ENCODE measurements around the gene SPRR3.

SPRR3 gene

DNA sequence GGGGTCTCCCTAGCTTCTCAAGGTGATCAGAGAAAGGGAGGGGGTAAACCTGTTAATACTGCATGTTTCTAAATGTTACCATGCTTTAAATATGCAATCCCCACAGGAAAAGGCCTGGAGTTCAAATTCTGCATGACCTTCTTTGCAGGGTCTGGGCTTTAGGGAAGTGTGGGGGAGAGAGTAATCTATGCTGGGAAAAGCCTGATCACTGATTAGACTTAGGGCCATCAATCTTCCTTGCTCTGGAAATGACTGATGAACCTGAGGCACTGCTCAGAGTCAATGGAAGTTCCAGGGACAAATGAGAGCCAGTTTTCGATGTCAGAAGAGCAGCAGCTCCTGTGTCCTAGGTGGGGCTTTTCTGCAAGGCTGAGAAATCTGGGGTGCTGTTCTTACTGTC is 20.9 kb upstream of the SPRR3 start:
- H3K4me3 ChIP-seq (ENCODE audit: low read depth, low read length): no peak overlapping the region
- no peak for TF ChIP-seq CTCF (IDR thresholded peaks at IDR 0.05; ENCODE audit: low read depth, low read length, missing control alignments)
- in situ Hi-C loops (cut with HindIII; ENCODE audit: low sequenced_read_pairs): no loop called here
- DNase-seq (ENCODE audit: low read depth): no peak

DNA sequence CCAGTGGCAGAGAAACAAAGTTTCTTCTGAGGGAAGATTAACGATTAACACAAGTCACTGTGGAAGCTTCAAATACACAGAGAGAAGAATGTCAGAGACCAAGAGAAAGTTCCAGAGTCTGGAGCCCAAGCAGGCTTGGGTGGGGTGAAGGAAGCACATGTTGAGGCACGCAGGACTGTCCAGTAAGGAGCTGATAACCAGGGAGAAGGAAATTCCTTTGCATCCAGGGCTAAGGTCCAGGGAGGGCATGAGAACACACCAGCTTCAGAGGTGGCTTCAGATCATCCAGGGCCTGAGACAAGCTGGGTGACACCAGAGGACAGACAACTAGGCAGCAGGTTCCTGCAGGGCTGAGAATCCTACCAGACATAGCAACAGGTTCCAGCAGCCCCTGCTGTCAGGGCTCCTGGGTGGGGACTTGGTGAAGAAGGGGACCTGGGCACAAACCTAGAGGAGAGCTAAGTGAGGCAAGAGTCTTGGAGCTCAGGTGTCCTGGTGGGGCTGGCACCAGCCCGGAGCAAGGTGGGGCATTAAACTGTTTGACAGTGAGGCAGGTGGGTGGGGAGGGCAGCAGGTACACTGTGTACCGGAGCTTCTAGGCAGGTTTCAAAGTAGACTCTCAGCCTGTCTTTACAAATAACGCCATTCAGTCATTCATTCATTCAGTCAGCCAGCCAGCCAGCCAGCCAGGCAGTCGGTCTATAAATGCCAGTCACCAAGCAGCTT is 20.2 kb upstream of the SPRR3 start:
- in situ Hi-C loops (cut with HindIII; ENCODE audit: low sequenced_read_pairs): no loop called here
- TF ChIP-seq CTCF (IDR thresholded peaks at IDR 0.05; ENCODE audit: low read depth, low read length, missing control alignments): no peak
- DNase-seq (ENCODE audit: low read depth): no peak
- no peak overlapping the region for H3K4me3 ChIP-seq (ENCODE audit: low read depth, low read length)

DNA sequence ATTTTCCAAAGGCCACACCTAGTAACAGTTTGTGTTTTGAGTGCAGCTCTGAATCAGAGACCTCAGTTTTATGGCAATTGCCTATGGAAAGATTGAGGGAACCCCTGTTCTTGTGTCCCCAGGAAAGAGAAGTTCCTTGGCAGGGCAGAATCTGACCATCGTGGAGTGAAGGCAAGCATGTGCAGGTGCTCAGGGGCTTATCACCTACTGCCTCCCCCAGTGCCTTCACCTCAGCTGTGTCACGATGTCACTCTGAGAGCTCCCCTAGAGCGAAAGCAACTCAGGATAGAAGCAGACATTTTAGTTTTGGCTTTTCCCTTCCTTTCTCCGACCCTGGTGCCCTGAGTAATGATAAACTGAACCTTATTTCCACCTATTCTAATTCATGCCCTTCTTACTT is 19.5 kb upstream of the SPRR3 start:
- DNase-seq (ENCODE audit: low read depth): no peak
- no peak overlapping the region for H3K4me3 ChIP-seq (ENCODE audit: low read depth, low read length)
- in situ Hi-C loops (cut with HindIII; ENCODE audit: low sequenced_read_pairs): no loop called here
- no peak for TF ChIP-seq CTCF (IDR thresholded peaks at IDR 0.05; ENCODE audit: low read depth, low read length, missing control alignments)

- no peak for DNase-seq (ENCODE audit: low read depth)
- TF ChIP-seq CTCF (IDR thresholded peaks at IDR 0.05; ENCODE audit: low read depth, low read length, missing control alignments): no peak
- H3K4me3 ChIP-seq (ENCODE audit: low read depth, low read length): no peak overlapping the region
- in situ Hi-C loops (cut with HindIII; ENCODE audit: low sequenced_read_pairs): no loop called here
These were observed 18.3 kb upstream of the SPRR3 start for GRCh38 chr1:152983234-152983633.

DNA sequence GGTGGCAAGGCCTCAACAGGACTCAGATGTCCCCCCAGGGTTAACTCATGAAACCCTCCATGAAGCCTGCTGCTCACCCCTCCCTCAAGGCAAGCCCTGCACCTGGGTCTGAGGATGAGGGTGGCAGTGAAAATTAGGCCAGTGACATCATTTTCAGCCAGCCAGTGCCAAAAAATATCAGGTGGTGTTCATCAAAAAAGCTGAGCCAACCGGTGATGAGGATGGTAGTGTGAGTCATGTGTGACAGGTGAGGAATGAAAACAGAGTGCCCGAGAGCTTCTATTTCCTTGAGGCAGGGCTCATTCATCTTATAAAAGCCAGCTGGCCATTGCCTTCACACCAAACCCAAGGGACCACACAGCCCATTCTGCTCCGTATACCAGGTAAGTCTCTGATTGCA is 17.8 kb upstream of the SPRR3 start, which contains the start of gene SPRR1A:
Gene SPRR1A, plus strand, starts transcription at position 339 of the 400 bp plus-strand sequence. CDS start 1,150 bp downstream, outside the sequence.
- no peak for TF ChIP-seq CTCF (IDR thresholded peaks at IDR 0.05; ENCODE audit: low read depth, low read length, missing control alignments)
- in situ Hi-C loops (cut with HindIII; ENCODE audit: low sequenced_read_pairs): no loop called here
- H3K4me3 ChIP-seq (ENCODE audit: low read depth, low read length): no peak within 1 kb of the TSS
- DNase-seq (ENCODE audit: low read depth): no peak

DNA sequence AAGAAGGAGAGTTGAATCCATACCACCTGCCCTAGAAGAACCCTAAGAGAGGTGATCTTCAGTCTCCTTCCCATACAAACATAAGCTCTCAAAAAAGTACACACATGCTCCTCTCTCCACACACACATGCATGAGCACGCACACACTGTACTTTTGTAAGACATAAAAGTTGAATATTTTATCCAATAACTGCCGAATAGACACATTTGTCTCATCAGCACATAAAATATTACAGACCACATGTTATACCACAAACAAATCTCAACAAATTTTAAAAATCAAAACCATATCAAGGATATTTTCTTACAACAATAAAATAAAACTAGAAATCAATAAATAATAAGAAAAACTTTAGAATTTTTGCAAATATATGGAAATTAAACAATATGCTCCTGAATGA is 15.0 kb upstream of the SPRR3 start:
- DNase-seq (ENCODE audit: low read depth): no peak
- no peak overlapping the region for H3K4me3 ChIP-seq (ENCODE audit: low read depth, low read length)
- in situ Hi-C loops (cut with HindIII; ENCODE audit: low sequenced_read_pairs): no loop called here
- no peak for TF ChIP-seq CTCF (IDR thresholded peaks at IDR 0.05; ENCODE audit: low read depth, low read length, missing control alignments)

Measured in astrocyte of the cerebellum (primary cell).